Mesendoderm (in vitro differentiated cells): ENCODE data around the gene KDELR1.

Source experiments
- DNase-seq: peaks from one replicate; pipeline ENCODE4 v3.0.0; 2013
- H2AK5ac ChIP-seq: 2 replicates; pipeline ENCODE4 v1.6.1; 2013; ENCODE audit warnings: low read length, inconsistent platforms
- H2BK120ac ChIP-seq: 2 replicates; pipeline ENCODE4 v1.6.1; 2013; ENCODE audit warnings: low read depth, mild to moderate bottlenecking, low read length, moderate library complexity, mixed read lengths
- H2BK15ac ChIP-seq: replicated peaks from 2 replicates; pipeline ENCODE4 v1.6.1; 2013; ENCODE audit warnings: low read depth, mild to moderate bottlenecking, moderate library complexity
- H2BK5ac ChIP-seq: 2 replicates; pipeline ENCODE4 v1.6.1; 2013; ENCODE audit warnings: low read length, inconsistent platforms
- H3K18ac ChIP-seq: 2 replicates; pipeline ENCODE4 v1.6.1; 2013; ENCODE audit warnings: mild to moderate bottlenecking, low read length, mixed read lengths
- H3K23ac ChIP-seq: one replicate; pipeline ENCODE4 v1.6.1; 2013; ENCODE audit warnings: low read length
- H3K27ac ChIP-seq: 2 replicates; pipeline ENCODE4 v1.5.1; 2013; ENCODE audit warnings: low read depth, mild to moderate bottlenecking, inconsistent platforms, low read length, moderate library complexity
- H3K27me3 ChIP-seq: 2 replicates; pipeline ENCODE4 v1.6.1; 2013; ENCODE audit warnings: low read length, control low read depth, mild to moderate bottlenecking, inconsistent platforms; ENCODE audit not compliant: insufficient read depth, poor library complexity
- H3K36me3 ChIP-seq: 2 replicates; pipeline ENCODE4 v1.6.1; 2013; ENCODE audit warnings: low read length, inconsistent platforms; ENCODE audit not compliant: control insufficient read depth, insufficient read depth
- H3K4ac ChIP-seq: one replicate; pipeline ENCODE4 v1.6.1; 2013; ENCODE audit warnings: low read depth, mild to moderate bottlenecking, low read length, moderate library complexity
- H3K4me1 ChIP-seq: 2 replicates; pipeline ENCODE4 v1.6.1; 2013; ENCODE audit warnings: low read depth, low read length, inconsistent platforms; ENCODE audit not compliant: control insufficient read depth
- H3K4me2 ChIP-seq: 2 replicates; pipeline ENCODE4 v1.6.1; 2013; ENCODE audit warnings: low read length
- H3K4me3 ChIP-seq: 2 replicates; pipeline ENCODE4 v1.5.1; 2013; ENCODE audit warnings: mild to moderate bottlenecking, low read length
- H3K56ac ChIP-seq: one replicate; pipeline ENCODE4 v1.6.1; 2013; ENCODE audit warnings: low read length
- H3K79me1 ChIP-seq: 2 replicates; pipeline ENCODE4 v1.6.1; 2013; ENCODE audit warnings: low read length, inconsistent platforms
- H3K79me2 ChIP-seq: 2 replicates; pipeline ENCODE4 v1.6.1; 2013; ENCODE audit warnings: mild to moderate bottlenecking, low read length; ENCODE audit not compliant: control insufficient read depth, insufficient read depth
- H3K9ac ChIP-seq: 2 replicates; pipeline ENCODE4 v1.6.1; 2013; ENCODE audit warnings: low read length, inconsistent platforms
- H4K5ac ChIP-seq: one replicate; pipeline ENCODE4 v1.6.1; 2013; ENCODE audit warnings: low read length
- H4K8ac ChIP-seq: one replicate; pipeline ENCODE4 v1.6.1; 2013; ENCODE audit warnings: low read depth, mild to moderate bottlenecking, control low read depth, low read length, moderate library complexity
- WGBS: extraction: QIAGEN DNeasy Blood & Tissue Kit; methylation state at CpG from one replicate; pipeline ENCODE4 v1.1.7; 2013; ENCODE audit warnings: low lambda C conversion rate, missing lambda C conversion rate; ENCODE audit not compliant: insufficient coverage; ENCODE audit errors: extremely low coverage; 5-methylcytosine and 5-hydroxymethylcytosine counted together

KDELR1 gene

GRCh38 chr19:48367855-48368254 lies 23.5 kb downstream of the KDELR1 start:
- no peak overlapping the region for H4K5ac ChIP-seq
- WGBS: no CpG with 5 or more reads among the region's 5 CpGs

GRCh38 chr19:48365602-48366001 lies 25.7 kb downstream of the KDELR1 start:
- Histone ChIP-seq H3K27me3 (no peaks in the 10 kb centered on the region), H2BK120ac (no peak overlapping the region), H3K9ac (no peak overlapping the region), H3K56ac (no peak overlapping the region), H2AK5ac (no peak overlapping the region), H3K4me3 (no peak overlapping the region), H3K27ac (no peak overlapping the region), H3K4ac (no peak overlapping the region), H3K4me2 (no peak overlapping the region), H3K36me3 (no peaks in the 10 kb centered on the region), H3K23ac (no peak overlapping the region), H3K79me2 (no peaks in the 10 kb centered on the region), H3K4me1 (peaks cover 3% of the 10 kb centered on the region), H2BK15ac (no peak overlapping the region), H4K5ac (no peak overlapping the region), H3K18ac (no peak overlapping the region), H3K79me1 (no peaks in the 10 kb centered on the region), H4K8ac (no peak overlapping the region), H2BK5ac (no peak overlapping the region)
- DNase-seq: no peak
- WGBS: no CpG with 5 or more reads among the region's 11 CpGs

More at GRCh38 chr19:48367855-48368254, 23.5 kb downstream of the KDELR1 start:
- Histone ChIP-seq H3K56ac (no peak overlapping the region), H2BK5ac (no peak overlapping the region), H3K79me2 (no peaks in the 10 kb centered on the region), H3K4me2 (no peak overlapping the region), H3K79me1 (no peaks in the 10 kb centered on the region), H2AK5ac (no peak overlapping the region), H2BK15ac (no peak overlapping the region), H3K36me3 (no peaks in the 10 kb centered on the region), H4K8ac (no peak overlapping the region), H3K27me3 (no peaks in the 10 kb centered on the region), H3K18ac (no peak overlapping the region), H3K27ac (no peak overlapping the region), H3K9ac (no peak overlapping the region), H3K4me3 (no peak overlapping the region), H3K23ac (no peak overlapping the region), H3K4ac (no peak overlapping the region), H3K4me1 (peaks cover 3% of the 10 kb centered on the region), H2BK120ac (no peak overlapping the region)
- no peak for DNase-seq

GRCh38 chr19:48364598-48365348 lies 26.6 kb downstream of the KDELR1 start:
- Histone ChIP-seq H3K27me3 (no peaks in the 10 kb centered on the region), H3K9ac (peak overlapping the region; percentile 68), H3K4me3 (no peak overlapping the region), H2BK15ac (no peak overlapping the region), H4K8ac (peak overlapping the region; percentile 76), H2BK120ac (no peak overlapping the region), H4K5ac (no peak overlapping the region), H3K36me3 (no peaks in the 10 kb centered on the region), H3K79me1 (no peaks in the 10 kb centered on the region), H3K23ac (no peak overlapping the region), H3K4ac (no peak overlapping the region), H3K79me2 (no peaks in the 10 kb centered on the region), H3K18ac (peak overlapping the region; percentile 12), H3K4me2 (peak overlapping the region; percentile 77), H3K27ac (no peak overlapping the region), H3K56ac (peak overlapping the region; percentile 88), H2AK5ac (peak overlapping the region; percentile 74), H2BK5ac (no peak overlapping the region), H3K4me1 (peaks cover 3% of the 10 kb centered on the region)
- WGBS: no CpG with 5 or more reads among the region's 10 CpGs
- no peak for DNase-seq

GRCh38 chr19:48363810-48364597 lies 27.3 kb downstream of the KDELR1 start, which contains the start of the genes SYNGR4 and TMEM143:
SYNGR4 (plus strand) TSS chr19:48364367; CDS start chr19:48365843, 1,476 bp downstream.
TMEM143 (minus strand) TSS chr19:48363940; CDS start chr19:48363920, 20 bp downstream.
- peak within 1 kb of the TSS; percentile 36 for H3K27ac ChIP-seq

GRCh38 chr19:48363500-48363809 lies 27.9 kb downstream of the KDELR1 start:
- peak overlapping the region; percentile 71 for H2BK5ac ChIP-seq
- no peaks in the 10 kb centered on the region for H3K36me3 ChIP-seq
- no peak overlapping the region for H2BK15ac ChIP-seq

More at GRCh38 chr19:48363810-48364597, 27.3 kb downstream of the KDELR1 start, which contains the start of the genes SYNGR4 and TMEM143:
- Histone ChIP-seq H3K79me2 (no peaks in the 10 kb centered on the region), H4K8ac (peak within 1 kb of the TSS; percentile 76), H3K36me3 (no peaks in the 10 kb centered on the region), H3K9ac (peak within 1 kb of the TSS; percentile 73), H2BK5ac (peak within 1 kb of the TSS; percentile 71), H4K5ac (no peak within 1 kb of the TSS), H3K4me1 (peaks cover 3% of the 10 kb centered on the region), H3K27me3 (no peaks in the 10 kb centered on the region), H3K56ac (peak within 1 kb of the TSS; percentile 88), H3K4me2 (peak within 1 kb of the TSS; percentile 77), H3K4ac (peak within 1 kb of the TSS; percentile 27), H2AK5ac (peak within 1 kb of the TSS; percentile 74), H3K23ac (no peak within 1 kb of the TSS), H3K18ac (peak within 1 kb of the TSS; percentile 15), H2BK120ac (no peak within 1 kb of the TSS), H3K79me1 (no peaks in the 10 kb centered on the region), H2BK15ac (no peak within 1 kb of the TSS), H3K4me3 (peak within 1 kb of the TSS; percentile 6)
- DNase-seq: peak; percentile 100
- no CpG with 5 or more reads among the region's 59 CpGs for WGBS

More at GRCh38 chr19:48363500-48363809, 27.9 kb downstream of the KDELR1 start:
- no peaks in the 10 kb centered on the region for H3K79me1 ChIP-seq
- H3K4me3 ChIP-seq: peak overlapping the region; percentile 6
- WGBS: no CpG with 5 or more reads among the region's 10 CpGs
- H3K27me3 ChIP-seq: no peaks in the 10 kb centered on the region
- H4K5ac ChIP-seq: no peak overlapping the region
- H3K56ac ChIP-seq: peak overlapping the region; percentile 87
- peak overlapping the region; percentile 36 for H3K27ac ChIP-seq
- H3K4me1 ChIP-seq: peaks cover 3% of the 10 kb centered on the region
- peak overlapping the region; percentile 73 for H3K9ac ChIP-seq
- H3K18ac ChIP-seq: peak overlapping the region; percentile 15
- DNase-seq: no peak
- no peak overlapping the region for H2BK120ac ChIP-seq
- peak overlapping the region; percentile 34 for H3K4me2 ChIP-seq
- peak overlapping the region; percentile 27 for H3K4ac ChIP-seq
- H2AK5ac ChIP-seq: no peak overlapping the region
- no peak overlapping the region for H4K8ac ChIP-seq
- no peaks in the 10 kb centered on the region for H3K79me2 ChIP-seq
- no peak overlapping the region for H3K23ac ChIP-seq
